MM.1S (cell line): ENCODE results near the gene TMEM108.

Experiments used
- DNase-seq: peaks from one replicate; pipeline ENCODE4 v3.0.0-alpha.2; 2015
- H2AFZ ChIP-seq: fragments of 300-600 bp; sonication (generic); 2 replicates; pipeline ENCODE4 v1.6.0; 2016; ENCODE audit warnings: antibody characterized with exemption, low read length
- H3F3A ChIP-seq: fragments of 300-600 bp; sonication (generic); 2 replicates; pipeline ENCODE4 v1.6.1; 2016; ENCODE audit warnings: mild to moderate bottlenecking, antibody characterized with exemption, low read length, moderate library complexity, mixed read lengths; ENCODE audit not compliant: insufficient read depth
- H3K27ac ChIP-seq: fragments of 300-600 bp; sonication (generic); 2 replicates; pipeline ENCODE4 v1.5.1; 2016; ENCODE audit warnings: mild to moderate bottlenecking, low read length
- H3K27me3 ChIP-seq: fragments of 300-600 bp; sonication (generic); replicated peaks from 2 replicates; pipeline ENCODE4 v1.6.0; 2016; ENCODE audit warnings: low read length; ENCODE audit not compliant: insufficient read depth
- H3K36me3 ChIP-seq: fragments of 300-600 bp; sonication (generic); replicated peaks from 2 replicates; pipeline ENCODE4 v1.6.1; 2016; ENCODE audit warnings: mild to moderate bottlenecking, low read length, mixed read lengths; ENCODE audit not compliant: insufficient read depth
- H3K4me1 ChIP-seq: fragments of 300-600 bp; sonication (generic); 2 replicates; pipeline ENCODE4 v1.6.1; 2016; ENCODE audit warnings: low read length, mixed read lengths
- H3K4me2 ChIP-seq: fragments of 300-600 bp; sonication (generic); 2 replicates; pipeline ENCODE4 v1.6.0; 2016; ENCODE audit warnings: low read depth, low read length
- H3K4me3 ChIP-seq: fragments of 300-600 bp; sonication (generic); 2 replicates; pipeline ENCODE4 v1.5.1; 2016; ENCODE audit warnings: low read length, mixed read lengths
- H3K79me2 ChIP-seq: fragments of 300-600 bp; sonication (generic); 2 replicates; pipeline ENCODE4 v1.6.1; 2016; ENCODE audit warnings: mixed run types, low read length, mixed read lengths
- H3K9ac ChIP-seq: fragments of 300-600 bp; sonication (generic); 2 replicates; pipeline ENCODE4 v1.6.1; 2016; ENCODE audit warnings: low read length, mixed read lengths
- H3K9me2 ChIP-seq: fragments of 300-600 bp; sonication (generic); replicated peaks from 2 replicates; pipeline ENCODE4 v1.6.1; 2016; ENCODE audit warnings: mild to moderate bottlenecking, low read length, mixed read lengths; ENCODE audit not compliant: insufficient read depth
- H3K9me3 ChIP-seq: fragments of 300-600 bp; sonication (generic); replicated peaks from 2 replicates; pipeline ENCODE4 v1.6.1; 2016; ENCODE audit warnings: mild to moderate bottlenecking, low read length, mixed read lengths; ENCODE audit not compliant: insufficient read depth
- H4K20me1 ChIP-seq: fragments of 300-600 bp; sonication (generic); 2 replicates; pipeline ENCODE4 v1.6.1; 2016; ENCODE audit warnings: mild to moderate bottlenecking, low read length, moderate library complexity, mixed read lengths; ENCODE audit not compliant: insufficient read depth
- CTCF ChIP-seq: fragments of 300-600 bp; sonication (generic); IDR thresholded peaks from 2 replicates; pipeline ENCODE4 v1.5.1; 2016; ENCODE audit warnings: antibody characterized with exemption, low read length, mixed read lengths
- EZH2 ChIP-seq: fragments of 300-600 bp; sonication (generic); optimal IDR thresholded peaks from 2 replicates; pipeline ENCODE3; 2017; ENCODE audit warnings: low read depth, mild to moderate bottlenecking, antibody characterized with exemption, low read length, mixed read lengths
- EZH2phosphoT487 ChIP-seq: fragments of 300-600 bp; sonication (generic); IDR thresholded peaks from 2 replicates; pipeline ENCODE4 v1.6.1; 2018; ENCODE audit warnings: antibody characterized with exemption, low read length

Gene TMEM108

GRCh38 chr3:133018921-133019320 is 19.3 kb upstream of the TMEM108 start:
- no peak overlapping the region for H3K9ac ChIP-seq
- no peak overlapping the region for H3K4me3 ChIP-seq
- H2AFZ ChIP-seq: no peak overlapping the region
- H3K36me3 ChIP-seq: no peaks in the 10 kb centered on the region
- no peaks in the 10 kb centered on the region for H3K79me2 ChIP-seq
- no peak overlapping the region for H3K4me2 ChIP-seq
- DNase-seq: no peak
- H3F3A ChIP-seq: no peaks in the 10 kb centered on the region
- no peaks in the 10 kb centered on the region for H3K4me1 ChIP-seq
- H3K9me3 ChIP-seq: no peaks in the 10 kb centered on the region
- no peaks in the 10 kb centered on the region for H3K27me3 ChIP-seq
- no peaks in the 10 kb centered on the region for H3K9me2 ChIP-seq
- H3K27ac ChIP-seq: no peak overlapping the region
- H4K20me1 ChIP-seq: no peaks in the 10 kb centered on the region
- no peak for TF ChIP-seq EZH2
- no peak for TF ChIP-seq CTCF
- TF ChIP-seq EZH2phosphoT487: no peak

- Histone ChIP-seq H3K27ac (no peak overlapping the region), H3K4me3 (no peak overlapping the region), H3K9me2 (no peaks in the 10 kb centered on the region), H3F3A (no peaks in the 10 kb centered on the region), H3K9me3 (no peaks in the 10 kb centered on the region), H2AFZ (no peak overlapping the region), H3K36me3 (no peaks in the 10 kb centered on the region), H3K9ac (no peak overlapping the region), H3K79me2 (no peaks in the 10 kb centered on the region), H3K27me3 (no peaks in the 10 kb centered on the region), H4K20me1 (no peaks in the 10 kb centered on the region), H3K4me2 (no peak overlapping the region), H3K4me1 (no peaks in the 10 kb centered on the region)
- no peak for DNase-seq
- no peak for TF ChIP-seq CTCF
- TF ChIP-seq EZH2phosphoT487: no peak
- TF ChIP-seq EZH2: no peak
These were observed 17.0 kb upstream of the TMEM108 start for GRCh38 chr3:133021206-133021605.

GRCh38 chr3:133023362-133023761 is 14.8 kb upstream of the TMEM108 start:
- no peak for DNase-seq
- H3K4me2 ChIP-seq: no peak overlapping the region
- H3K27me3 ChIP-seq: no peaks in the 10 kb centered on the region
- no peaks in the 10 kb centered on the region for H3F3A ChIP-seq
- no peak overlapping the region for H2AFZ ChIP-seq
- no peak overlapping the region for H3K27ac ChIP-seq
- no peaks in the 10 kb centered on the region for H3K79me2 ChIP-seq
- H3K4me3 ChIP-seq: no peak overlapping the region
- H3K9me3 ChIP-seq: no peaks in the 10 kb centered on the region
- no peak for TF ChIP-seq CTCF
- no peak for TF ChIP-seq EZH2phosphoT487
- no peak for TF ChIP-seq EZH2
- H3K36me3 ChIP-seq: no peaks in the 10 kb centered on the region
- H3K9me2 ChIP-seq: no peaks in the 10 kb centered on the region
- no peaks in the 10 kb centered on the region for H4K20me1 ChIP-seq
- no peak overlapping the region for H3K9ac ChIP-seq
- H3K4me1 ChIP-seq: no peaks in the 10 kb centered on the region
